NCI-H774 (cell line): ENCODE results near the gene KRT86.
"Not testable (repeated sequence)": the region's sequence is repeated elsewhere in the genome, so short reads cannot be mapped to it uniquely, and the experiment has no call there.

Experiments
- DNase-seq: peaks from one replicate; lab custom pipeline; 2025; lab: John Stamatoyannopoulos, UW

Gene KRT86

DNA sequence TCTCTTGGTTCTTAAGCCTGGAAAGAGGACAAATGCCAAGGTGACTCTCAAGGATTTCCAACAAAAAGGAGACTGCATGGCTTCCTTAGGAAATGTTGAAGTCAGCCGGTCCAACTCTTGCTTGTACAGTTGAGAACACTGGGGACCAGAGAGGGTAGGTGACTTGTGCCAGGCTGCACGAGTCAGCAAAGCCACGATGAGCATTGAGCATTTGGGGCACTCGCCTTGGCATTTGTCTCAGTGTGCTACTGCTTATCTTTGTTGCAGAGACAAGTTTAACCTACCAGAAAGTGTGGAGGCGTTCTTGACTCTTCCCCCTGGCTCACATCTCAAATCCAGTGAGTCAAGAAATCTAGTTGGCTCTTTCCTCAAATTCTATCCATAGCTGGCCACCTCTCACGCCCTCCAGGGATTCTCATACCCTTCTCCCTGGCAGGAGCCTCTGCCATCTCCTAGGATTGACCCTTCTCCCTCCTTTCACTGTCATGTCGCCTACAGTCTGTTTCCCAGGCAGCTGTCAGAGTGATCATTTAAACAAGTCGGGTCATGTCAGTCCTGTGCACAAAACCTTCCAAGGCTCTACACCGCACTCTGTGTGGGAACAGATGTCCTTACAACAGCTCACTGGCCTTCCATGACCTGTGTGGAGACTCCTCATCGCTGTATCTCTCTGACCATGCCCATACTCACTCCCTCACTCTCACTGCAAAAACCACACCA is 64.0 kb downstream of the KRT86 start:
- no peak for DNase-seq

DNA sequence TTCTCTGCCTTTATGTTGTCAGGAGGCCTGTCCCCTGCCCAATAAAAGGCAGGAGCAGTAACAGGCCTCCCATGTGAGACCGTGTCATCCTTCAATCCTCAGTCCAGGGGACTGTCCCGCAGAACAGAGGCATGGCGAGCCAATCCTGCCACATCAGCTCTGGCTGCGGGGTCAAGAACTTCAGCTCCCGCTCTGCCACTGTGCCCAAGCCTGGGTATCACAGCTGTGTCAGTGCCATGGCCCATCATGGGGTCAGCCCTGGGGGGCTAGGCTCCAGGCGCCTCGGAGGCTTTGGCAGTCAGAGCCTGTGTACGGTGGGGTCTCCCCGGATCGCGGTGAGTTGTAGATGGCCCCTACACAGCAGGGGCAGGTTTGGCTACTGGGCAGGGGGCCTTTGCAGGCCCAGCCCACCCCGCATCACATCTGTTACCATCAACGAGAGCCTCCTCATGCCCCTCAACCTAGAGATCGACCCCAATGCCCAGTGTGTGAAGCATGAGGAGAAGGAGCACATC is 66.7 kb downstream of the KRT86 start:
- DNase-seq, result no peak

DNA sequence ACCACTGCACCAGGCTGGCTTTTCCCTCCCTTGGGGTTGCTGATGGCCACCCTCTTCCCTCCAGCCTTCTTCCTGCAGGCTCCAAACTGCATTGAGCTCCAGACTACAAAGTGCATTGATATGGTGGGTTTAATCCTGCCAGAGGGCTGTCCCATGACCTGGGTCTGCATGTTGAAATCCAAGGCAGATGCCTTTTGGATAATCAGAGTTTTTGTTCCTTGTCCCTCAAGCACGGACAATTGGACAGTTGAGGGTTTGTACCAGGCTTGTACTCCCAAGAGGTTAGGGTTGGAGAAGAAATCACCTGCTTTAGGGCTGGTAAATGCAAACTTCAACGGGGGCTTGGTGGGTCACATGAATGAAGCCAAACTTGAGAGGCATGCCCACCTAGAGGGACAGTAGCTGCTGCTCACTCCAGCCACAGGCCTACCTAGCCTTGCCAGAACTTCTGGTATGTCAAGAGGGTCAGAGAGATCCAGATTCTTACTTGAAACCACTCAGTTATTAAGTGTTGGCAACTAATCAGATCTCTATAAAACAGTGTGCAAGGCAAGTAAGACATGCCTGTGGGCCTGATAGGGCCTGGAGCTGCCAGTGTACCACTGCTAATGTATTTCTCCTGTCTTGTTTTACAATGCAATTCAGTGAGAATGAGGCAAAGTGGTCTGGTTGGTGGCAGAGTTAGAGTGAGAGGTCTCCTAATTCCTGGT is 68.5 kb downstream of the KRT86 start:
- no peak for DNase-seq

DNA sequence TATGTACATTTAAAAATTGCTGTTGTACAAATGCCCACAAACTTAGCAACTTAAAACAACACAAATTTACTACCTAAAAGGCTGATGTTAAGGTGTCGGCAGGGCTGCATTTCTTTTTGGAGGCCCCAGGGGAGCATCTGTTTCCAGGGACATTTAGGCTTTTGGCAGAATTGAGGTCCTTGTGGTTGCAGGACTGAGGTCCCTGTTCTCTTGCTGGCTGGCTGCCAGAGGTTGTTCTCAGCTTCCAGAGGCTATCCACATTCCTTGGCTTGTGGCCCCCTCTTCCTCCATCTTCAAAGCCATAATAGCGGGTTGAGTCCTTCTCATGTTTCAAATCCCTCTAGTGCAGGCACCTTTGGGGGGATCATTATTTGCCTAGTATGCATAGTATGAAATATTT is 69.1 kb downstream of the KRT86 start:
- no peak for DNase-seq

DNA sequence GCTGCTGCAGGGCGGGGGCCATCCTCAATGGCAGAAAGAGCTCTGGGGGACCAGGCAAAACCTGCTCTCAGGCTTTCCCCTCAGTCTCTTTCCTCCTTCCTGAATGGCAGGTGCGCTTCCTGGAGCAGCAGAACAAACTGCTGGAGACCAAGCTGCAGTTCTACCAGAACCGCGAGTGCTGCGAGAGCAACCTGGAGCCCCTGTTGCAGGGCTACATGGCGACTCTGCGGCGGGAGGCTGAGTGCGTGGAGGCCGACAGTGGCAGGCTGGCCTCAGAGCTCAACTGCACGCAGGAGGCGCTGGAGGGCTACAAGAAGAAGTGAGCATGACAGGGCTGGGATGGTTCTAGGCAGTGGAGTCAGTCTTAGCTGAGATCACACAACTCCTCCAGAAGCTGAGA is 69.7 kb downstream of the KRT86 start:
- DNase-seq, result no peak

DNA sequence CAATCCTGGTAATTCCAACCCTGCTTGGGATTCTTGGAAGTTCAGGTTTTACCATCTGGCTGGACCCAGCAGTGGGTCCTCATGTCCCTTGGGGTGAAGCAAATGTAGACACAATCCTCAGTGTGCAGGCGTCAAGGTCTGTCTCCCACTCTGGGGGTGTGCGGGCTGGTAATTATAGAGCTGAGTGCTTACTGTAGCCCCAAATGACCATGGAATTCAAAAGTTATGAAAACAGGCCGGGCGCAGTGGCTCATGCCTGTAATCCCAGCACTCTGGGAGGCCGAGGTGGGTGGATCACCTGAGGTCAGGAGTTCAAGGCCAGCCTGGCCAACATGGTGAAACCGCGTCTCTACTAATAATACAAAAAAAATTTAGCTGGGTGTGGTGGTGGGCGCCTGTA is 70.6 kb downstream of the KRT86 start:
- not testable (repeated sequence) for DNase-seq

DNA sequence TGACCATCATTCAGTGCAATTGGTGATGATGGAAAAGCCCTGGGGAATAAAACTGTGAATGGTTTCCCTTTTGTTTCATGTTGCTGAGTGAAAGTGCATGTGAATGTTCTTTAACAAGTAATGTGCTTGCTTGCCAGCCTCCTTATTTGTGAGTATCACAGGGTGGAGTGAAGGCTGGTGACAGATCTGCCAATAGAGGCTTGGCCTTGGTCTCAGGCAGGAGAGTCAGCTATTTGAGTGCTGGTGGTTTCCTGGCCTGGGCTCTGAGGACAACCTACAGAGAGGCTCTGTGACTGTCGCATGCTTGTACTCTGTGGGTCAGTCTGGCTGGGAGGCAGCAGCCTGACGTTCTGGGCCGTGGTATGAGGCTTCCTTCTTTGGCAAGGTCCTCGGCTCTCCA is 72.1 kb downstream of the KRT86 start:
- DNase-seq, result no peak

DNA sequence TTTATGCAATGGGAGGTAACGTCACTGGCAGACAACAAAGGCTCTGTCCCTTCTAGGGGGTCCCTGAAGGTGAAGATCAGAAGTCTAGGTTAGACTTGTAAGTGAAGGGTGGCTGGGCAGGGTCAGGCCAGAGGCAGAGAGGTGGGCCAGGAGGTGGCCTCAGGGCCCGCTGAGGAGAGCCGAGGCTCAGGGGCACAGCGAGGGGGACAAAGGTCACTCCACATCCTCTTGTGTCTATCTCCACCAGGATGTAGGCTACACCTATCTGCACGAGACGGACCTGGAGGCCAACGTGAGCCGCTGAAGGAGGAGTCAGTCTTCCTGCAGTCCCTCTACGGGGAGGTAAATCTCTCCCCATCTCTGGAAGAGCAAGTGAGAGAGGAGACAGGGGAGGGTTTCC is 72.6 kb downstream of the KRT86 start:
- DNase-seq, result no peak

DNA sequence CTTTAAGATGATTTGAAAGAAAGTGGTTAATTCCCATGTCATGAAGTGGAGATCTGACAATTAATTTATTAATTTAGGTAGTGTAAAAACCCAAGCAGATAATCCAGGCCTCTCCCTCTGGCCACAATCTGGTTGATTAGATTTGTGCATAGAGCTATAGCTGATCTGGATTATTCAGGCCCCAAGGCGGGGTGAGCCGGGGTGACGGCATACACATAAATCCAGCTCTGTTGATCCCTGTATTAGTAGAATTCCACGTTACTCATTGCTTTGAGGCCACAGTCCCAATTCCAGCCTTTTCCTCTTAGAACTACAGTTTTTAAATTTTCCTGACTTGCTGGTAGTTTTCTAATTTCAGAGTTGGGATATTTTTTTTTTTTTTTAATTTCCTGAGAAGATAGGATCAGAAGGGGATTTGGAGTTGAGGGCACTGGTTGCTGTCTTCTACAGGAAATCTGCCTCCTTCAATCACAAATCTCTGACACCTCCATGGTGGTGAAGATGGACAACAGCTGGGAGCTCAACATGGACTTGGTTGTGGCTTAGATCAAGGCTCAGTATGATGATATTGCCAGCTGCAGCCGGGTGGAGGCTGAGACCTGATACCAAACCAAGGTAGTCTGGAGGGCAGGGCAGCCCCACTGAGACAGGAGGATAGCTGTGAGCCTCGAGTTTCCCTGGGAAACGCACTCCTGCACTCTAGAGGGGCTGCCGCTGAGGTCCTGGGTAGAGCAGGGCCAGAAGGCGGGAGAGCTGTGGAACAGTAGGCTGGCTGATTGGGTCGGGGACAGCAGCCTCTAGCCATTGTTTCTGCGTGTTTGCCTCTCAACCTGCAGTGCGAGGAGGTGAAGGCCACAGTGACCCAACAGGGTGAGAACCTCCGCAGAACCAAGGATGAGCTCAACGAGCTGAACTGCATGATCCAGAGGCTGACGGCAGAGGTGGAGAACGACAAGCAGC is 73.4 kb downstream of the KRT86 start:
- no peak for DNase-seq

DNA sequence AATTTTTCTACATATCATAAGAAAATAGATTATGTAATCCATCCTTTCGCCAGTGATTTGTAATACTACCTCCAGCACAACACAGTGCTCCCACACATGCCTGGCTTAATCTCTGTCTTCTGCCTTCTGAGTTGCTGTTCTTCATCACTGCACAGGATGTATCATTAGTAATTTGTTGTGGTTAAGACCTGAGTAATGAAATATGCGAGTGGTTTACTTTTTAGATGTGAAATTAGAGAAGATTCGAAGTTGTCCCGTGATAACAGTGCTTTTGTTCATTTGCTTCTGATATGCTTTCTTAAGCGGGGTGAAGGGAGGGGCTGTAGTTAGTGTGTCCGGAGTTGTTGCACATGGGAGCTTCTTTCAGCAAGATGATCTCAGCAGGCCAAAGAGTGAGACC is 74.8 kb downstream of the KRT86 start:
- DNase-seq, result no peak

DNA sequence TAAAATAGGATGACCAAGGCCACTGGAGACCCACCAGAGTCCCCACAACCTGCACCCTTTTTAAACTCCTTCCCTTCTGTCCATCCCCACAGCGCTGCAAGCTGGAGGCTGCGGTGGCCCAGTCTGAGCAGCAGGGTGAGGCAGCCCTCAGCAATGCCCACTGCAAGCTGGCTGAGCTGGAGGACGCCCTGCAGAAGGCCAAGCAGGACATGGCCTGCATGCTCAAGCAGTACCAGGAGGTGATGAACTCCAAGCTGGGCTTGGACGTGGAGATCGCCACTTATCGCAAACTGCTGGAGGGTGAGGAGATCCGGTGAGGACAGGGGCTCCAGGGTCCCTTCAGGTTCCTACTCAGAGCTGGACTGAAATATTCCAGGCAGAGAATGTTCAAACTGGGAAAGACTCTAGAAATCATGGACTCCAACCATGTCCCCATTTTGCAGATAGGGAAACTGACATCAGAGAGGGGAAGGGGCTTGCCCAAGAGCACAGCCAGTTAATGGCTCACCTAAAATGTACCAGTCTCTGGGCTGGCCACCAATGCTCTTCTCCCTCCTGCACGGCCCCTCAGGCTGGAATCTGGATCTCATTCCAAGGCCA is 75.7 kb downstream of the KRT86 start:
- DNase-seq, result no peak

DNA sequence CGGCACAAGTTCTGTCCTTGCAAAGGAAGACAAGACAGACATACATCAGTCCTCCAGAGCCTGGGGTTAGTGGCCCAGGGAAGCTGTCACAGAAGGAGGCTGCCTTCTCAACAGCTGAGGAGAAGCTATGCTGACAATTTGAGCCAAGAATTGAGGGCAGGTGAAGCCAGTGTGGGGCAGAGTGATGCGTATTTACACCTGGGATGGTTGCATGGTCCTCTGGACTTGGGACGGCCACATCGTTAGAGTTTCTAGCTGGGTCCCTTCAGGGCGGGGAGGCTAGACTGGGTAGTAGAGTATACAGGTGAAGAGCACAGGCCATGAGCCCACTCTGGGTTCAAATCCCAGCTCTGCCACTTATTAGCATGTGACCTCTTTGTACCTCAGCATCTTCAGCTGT is 76.3 kb downstream of the KRT86 start:
- DNase-seq, result no peak

DNA sequence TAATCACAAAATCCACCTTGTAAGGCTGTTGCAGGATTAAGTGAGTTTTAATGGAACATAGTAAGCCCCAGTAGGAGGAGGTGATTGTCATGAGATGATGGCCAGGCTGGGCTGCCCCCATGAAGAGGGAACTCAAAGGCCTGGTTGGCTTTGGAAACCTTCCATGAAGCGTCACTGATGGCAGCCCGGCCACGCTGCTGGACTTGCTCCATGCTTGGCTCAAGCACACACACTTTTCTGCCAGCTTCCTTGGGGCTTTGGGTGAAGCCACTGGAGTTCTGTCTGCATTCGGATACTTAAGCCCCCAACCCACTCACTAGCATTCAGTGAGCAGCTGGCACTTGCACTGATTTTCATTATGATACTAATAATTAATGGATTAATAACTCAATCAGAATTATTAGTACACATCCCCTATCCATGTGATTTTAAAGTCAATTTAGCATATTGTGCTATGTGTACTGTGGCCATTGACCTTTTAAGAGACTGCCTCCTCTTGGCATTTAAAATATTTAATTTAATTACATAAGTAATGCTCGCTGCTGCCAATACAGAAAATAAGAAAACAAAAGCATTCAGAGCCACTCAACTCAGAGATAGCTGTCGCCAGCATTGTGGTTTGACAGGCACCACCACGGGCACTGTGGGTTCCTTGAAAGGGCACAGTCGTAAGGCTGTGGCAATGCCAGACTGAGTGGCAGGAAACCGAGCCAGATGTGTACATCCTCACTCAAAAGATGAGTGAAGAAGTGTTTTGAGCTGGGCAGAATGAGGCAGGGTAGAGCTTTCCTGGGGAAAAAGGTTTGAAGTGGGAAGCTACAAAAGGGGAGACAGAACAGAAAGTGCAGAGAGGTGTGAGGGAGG is 77.0 kb downstream of the KRT86 start:
- no peak for DNase-seq

DNA sequence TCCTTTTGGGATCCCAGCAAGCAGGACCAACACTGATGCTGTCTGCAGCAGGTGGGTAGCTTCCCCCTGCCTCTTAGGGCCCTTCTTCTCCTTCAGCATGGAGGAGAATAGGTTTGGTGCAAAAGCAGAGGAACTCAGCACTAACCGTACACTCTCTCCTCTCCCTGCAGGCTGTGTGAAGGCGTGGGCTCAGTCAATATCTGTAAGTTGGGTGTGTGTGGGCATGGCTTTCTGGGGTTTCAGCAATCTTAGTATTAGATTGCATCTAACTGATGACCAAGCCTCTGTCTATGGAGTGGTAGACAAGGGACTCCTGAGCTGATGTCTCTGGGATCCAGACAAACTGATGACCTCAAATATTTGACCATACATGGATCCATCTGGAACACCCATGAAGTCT is 78.5 kb downstream of the KRT86 start:
- no peak for DNase-seq

DNA sequence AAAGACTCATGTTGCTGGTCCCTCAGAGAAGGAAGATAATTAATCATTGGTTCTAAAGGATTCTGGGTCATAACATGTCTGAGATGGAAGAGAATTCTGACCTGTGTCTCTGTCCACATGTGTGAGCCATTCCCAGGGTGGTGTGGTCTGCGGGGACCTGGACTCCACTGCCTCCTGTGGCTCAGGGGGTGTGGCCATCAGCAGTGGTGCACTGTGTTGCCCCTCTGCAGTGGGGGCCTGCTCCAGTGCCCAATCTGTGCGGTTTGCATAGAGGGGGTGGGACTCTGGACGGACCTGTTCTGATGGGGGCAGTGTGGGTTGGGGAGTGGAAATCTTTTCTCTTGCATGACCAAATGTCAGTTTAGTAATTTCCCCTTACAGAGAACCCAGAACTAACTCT is 79.3 kb downstream of the KRT86 start:
- DNase-seq, result no peak

DNA sequence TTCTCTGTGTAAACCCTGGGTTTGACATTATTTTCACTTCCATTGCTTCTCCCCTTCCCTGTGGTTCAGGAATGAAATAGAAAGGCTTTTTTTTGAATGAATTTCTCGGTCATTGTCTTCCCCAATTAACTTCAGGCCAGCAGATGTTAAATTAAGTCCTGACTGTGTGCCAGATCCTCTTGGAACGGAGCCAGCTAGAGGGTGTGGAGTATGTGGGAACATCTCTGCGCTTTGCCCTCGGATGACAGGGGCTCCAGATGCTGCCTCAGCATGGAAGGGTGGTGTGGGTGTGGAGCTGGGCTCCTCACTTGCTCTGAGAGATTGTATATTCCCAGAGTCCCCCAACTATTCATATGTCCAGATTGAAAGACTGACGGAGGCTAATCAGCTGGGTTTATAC is 79.8 kb downstream of the KRT86 start:
- DNase-seq, result no peak

DNA sequence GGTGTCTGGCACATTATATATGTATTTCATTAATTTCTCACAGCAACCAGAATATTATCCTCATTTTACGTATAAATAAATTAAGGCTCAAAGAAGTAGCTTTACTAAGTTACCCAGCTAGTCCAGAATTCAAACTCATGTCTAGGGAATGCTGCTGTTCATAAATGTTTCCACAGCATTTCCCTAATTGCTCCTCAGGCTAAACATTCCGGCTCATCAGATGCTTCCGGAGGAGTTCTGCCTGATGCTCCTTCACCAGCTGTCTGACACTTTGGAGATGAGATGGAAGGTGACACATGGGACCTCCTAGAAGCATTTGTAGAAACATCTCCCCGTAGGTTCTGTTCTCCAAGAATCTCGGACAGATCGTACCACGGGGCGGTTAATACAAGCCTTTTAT is 80.7 kb downstream of the KRT86 start:
- DNase-seq, result no peak

DNA sequence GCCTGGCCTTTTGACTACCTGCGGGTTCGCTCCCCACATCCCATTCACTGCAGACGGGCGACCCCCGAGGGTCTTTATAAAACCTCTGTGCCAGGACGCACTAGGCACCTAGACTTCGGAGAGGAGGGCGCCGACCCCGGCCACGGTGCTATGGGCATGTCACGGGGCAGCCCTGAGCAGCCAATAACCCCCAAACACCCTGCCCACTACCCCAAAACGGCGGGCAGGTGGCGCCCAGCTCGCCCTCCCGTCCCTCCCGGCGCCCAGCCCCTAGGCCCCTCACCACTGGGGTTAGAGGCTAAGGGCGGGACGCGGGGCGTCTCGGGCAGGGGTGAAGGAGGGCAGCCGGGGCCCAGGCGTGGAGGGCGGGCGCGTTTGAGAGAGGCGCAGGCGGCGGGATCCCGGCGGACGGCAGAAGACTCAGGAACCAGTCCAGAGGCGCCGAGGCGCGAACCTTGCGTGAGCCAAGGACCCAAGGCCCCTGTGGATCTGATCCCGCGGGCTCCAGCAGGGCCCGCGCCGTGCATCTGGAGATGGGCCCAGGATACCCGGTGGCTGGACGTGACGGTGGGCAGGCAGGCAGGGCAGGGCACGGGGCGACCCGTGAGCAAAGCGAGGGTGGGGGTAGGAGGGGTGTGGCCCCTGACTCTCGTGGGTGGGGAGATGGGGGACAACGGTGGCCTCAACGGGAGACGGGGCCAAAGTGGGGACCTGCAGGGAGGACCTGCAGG is 81.8 kb downstream of the KRT86 start:
- DNase-seq, result no peak

DNA sequence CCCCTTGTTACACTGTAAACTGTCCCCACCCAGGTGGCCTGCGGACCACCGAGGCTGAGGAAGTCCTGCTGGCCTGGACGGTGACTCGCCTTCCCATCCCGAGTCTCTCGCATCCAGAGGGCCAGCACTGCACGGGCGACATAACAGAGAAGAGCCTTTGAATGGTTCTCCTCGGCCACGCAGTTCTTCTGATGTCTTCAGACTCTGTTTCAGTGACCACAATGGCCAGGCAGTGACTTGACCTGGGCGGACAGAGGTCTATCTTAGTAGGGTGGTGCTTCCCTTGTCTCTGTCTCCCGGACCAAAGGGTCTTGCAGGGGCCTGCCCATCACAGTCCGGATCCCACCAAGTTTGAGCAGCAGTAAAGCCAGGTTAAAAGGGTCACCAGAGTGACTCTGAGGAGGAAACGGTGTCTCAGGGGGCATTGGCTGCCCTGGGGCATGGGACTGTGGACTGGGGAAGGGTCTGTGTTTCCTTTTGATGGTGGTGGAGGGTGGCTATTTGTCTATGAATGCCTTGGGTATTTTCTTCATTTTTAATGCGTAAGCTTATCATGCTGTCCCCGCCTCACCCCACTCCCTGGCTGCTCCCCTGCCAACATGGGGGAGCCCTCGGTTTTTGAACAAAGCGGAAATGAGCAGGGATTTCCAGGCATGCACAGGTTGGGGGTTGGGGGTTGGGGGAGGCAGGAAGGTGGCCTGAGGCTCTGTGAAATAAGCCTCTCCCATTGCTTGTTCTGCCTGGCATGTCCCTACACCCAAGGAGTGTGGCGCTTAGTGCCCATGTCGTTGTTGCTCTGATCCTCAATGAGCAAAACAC is 82.5 kb downstream of the KRT86 start:
- DNase-seq, result no peak
